AG08396 (cell line): ENCODE results near the gene RAX2.
"Not testable (repeated sequence)": the region's sequence is repeated elsewhere in the genome, so short reads cannot be mapped to it uniquely, and the experiment has no call there.

ENCODE experiments used
- DNase-seq: peaks from one replicate; pipeline ENCODE4 v3.0.0; 2012; ENCODE audit warnings: low spot score, mixed read lengths

RAX2 gene

DNA sequence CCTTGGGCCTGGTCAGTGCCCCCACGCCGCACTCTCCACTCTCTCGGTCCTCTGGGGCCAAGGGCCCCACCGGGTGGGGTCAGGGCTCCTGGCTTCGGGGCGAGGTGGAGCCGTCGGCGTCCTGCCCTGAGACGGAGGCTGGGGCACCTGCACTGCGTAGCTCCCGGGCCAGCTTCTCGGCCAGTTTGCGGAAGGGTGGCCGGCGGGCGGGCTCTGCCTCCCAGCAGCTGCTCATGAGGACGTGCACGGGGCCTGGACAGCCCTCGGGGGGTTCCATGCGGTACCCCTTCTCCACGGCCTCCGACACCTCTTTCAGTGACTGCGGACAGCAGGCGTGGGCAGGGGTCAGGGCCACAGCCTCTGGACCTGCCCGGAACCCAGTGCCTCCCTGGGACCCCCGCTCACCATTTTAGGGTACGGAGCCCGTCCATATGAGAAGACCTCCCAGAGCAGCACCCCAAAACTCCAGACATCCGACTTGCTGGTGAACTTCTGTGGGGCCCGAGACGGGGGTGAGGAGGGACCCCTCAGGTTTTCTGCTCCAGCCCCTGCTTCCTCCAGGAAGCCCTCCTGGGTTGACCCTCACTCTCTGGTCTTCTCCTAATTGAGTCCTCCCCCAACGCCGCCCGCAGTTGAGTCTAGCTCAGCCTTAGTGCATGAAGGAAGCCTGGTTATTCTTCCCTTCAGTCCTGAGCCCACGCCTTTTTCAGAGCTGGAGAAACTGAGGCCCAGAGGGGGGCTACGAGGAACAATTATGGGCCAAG is 6.3 kb upstream of the RAX2 start:
- no peak for DNase-seq

DNA sequence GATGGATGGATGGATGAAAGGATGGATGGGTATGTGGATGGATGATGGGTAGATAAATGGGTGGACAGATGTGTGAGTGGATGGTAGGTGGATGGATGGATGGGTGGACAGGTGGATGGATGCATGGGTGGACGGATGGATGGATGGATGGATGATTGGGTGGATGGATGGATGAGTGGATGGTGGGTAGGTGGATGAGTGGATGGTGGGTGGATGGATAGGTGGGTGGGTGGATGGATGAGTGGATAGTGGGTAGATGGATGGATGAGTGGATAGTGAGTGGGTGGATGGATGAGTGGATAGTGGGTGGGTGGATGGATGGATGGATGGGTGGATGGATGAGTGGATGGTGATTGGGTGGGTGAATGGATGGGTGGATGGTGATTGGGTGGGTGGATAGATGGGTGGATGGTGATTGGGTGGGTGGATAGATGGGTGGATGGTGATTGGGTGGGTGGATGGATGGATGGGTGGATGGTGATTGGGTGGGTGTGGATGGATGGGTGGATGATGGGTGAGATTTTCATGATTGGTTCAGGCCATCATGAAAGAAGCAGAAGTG is 4.5 kb upstream of the RAX2 start:
- no peak for DNase-seq

DNA sequence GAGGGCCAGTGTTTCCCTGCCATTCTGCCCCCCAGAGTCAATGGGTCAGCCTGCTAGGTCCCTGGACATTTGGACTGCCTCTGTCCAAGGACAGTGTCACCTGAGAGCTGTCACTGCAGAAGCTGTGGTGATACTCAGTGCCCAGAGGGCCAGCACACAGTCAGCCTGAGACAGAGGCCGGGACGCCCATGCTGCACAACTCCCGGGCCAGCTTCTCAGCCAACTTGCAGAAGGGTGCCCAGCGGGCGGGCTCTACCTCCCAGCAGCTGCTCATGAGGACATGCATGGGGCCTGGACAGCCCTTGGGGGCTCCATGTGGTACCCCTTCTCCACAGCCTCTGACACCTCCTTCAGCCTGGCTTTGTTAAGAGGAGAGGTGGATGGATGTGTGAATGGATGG is 3.8 kb upstream of the RAX2 start:
- no peak for DNase-seq

DNA sequence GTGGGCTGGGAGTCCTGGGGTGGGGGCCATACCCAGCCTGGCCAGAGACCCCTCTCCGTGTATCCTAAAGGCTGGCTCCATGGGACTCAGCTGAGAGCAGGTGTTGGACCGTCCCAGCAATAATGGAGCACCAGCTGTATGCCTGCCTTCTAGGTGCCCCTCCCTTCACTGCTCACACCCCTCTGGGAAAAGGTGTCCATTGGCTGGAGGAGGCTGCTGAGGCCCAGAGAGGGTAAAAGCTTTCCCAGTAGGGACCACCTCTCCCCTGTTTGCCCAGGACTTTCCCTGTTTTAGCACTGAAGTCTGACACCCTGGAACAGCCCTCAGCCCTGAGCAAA is 3.3 kb upstream of the RAX2 start:
- no peak for DNase-seq

DNA sequence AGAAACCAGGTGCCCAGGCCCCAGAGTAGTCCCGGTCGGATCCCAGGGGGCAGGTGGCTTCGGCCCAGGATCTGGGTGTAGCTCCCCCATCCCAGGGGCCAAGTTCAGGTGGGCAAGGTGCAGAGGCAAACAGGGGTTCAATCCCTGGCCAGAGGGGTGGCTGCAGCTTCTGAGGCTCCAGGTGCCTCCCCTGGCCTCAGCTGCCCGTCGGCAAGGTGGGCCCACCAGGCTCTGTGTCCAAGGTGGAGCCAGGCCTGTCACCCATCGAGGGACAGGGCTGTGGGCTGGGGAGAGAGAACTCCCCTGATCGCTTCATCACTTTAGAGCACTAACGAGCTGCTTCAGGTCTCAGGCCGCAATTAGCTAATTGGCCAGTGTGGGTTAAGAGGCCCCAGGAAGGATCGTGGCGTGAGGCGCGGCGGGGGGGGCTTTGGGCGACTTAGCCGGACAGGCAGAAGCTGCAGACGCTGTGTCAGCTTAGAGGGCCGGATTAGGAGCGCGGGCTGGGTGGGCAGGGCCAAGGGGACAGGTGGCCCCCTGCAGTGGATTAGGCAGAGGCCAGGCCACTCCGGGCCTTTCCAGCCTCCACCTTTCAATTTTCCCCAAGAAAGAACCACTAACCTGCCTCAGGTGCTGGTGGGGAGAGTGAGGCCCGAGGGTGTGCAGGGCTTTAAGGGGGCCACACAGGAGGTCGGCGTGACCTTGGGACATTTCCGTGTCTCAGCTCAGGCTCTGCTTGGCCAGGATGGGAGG is 2.8 kb upstream of the RAX2 start:
- no peak for DNase-seq

GRCh38 chr19:3773814-3774515 is 1.9 kb upstream of the RAX2 start:
- DNase-seq: no peak

DNA sequence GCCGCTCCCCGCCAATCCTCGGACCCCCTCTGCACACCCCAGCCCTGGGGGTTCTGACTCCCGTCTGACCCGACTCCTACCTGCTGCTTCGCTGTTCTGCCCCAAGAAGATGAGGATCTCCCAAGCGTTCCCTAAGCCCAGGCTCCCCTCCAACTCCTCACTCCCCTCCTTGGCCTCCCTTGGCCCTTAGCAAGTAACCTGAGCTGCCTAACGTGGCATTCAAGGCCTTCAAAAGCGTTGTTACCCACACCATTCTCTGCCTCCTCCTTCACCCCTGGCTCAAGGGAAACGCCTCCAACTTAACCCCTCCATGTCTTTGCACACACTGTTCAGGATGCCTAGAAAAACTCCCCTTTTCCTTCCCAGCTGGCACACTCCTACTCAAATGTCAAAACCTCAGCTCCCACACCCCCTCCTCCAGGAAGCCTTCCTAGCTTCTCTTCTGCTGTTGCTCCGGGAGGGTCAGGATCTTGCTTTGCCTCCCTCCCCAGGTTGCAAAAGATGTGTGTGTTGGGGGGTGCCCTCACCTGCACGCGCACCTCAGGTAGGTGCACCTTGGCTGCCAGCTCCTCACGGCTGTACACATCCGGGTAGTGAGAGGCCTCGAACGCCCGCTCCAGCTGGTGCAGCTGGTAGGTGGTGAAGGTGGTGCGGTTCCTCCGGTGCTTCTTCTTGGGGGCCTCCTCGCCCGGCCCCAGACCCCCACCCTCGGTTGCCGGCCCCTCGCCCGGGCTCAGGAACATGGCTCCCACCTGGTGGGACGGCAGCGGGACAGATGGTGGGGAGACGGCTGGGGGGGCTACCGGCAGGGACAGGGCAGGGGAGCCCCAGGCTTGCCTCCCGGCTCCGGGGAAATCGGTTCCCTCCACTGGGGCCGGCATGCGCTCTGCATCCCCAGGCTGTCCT is 775 bp downstream of the RAX2 start:
- DNase-seq: no peak

GRCh38 chr19:3770136-3770999 is 1.7 kb downstream of the RAX2 start:
- DNase-seq: no peak

DNA sequence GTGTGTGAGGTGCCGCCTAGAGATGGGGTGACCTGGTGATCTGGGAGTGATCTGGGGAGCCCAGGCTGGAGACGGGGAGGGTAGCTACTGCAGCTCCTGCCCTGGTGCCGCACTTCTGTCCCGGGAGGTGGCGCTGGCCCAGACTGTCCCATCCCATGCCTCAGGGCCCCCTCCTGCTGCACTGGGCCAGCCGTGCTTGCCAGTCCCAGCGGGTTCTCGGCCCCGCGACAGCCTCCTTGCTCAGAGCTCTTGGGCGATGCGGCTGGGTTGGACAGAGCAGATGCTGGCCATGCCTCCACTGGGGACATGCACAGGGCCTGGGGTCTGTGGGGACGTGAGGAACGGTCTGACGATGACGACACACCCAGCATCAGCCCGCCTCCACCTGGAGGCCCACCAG is 2.5 kb downstream of the RAX2 start:
- no peak for DNase-seq

DNA sequence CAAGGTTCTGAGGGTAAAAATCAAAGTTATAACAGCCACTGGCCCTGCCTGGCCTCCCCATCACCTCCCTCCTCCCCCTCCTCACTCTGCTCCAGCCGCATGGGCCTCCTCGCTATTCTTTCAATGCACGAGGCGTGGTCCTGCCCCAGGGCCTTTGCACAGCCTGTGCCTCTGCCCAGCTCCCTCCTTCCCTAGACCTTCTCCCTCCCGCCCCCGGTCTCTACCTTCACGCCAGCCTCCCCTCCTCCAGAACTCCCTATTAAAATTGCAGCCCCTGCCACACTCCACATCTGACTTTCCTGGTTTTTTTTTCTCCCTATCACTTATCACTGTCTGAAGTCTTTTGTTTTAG is 3.3 kb downstream of the RAX2 start:
- DNase-seq: no peak

DNA sequence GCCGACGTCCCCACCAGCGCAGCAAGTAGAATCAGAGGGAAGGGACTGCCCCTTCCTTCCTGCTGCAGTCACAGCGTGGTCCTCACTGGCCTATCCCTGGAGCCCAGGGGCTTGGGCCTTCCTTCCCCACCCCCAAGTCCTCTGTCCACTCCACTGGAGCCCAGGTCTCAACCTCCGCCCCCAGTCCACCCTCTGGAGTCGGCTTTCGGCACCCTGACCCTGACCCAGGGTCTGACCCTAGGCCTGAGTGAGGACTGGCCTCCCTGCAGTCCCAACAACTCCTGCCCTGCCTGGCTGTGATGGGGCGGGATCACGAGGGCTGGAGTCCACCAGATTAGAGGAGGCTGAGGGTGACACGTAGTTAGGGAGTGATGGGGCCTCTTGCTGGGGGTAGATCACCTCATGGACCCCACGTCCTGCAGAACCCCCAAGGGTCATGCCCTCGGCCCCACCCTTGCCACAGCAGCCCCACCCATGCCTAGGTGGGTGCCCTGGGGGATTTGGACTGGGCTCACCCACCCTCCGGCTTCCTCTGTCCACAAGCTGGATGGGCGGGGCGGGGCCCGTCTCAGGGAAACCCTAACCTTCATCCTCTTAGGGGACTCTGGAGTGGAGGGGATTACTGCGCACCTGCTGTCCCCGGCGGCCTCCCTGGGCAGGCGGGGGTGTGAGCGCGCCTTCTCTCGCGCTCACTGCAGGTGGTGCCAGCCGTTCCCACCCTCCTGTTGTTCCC is 3.8 kb downstream of the RAX2 start:
- no peak for DNase-seq

GRCh38 chr19:3767050-3767449 is 5.0 kb downstream of the RAX2 start:
- DNase-seq: no peak

DNA sequence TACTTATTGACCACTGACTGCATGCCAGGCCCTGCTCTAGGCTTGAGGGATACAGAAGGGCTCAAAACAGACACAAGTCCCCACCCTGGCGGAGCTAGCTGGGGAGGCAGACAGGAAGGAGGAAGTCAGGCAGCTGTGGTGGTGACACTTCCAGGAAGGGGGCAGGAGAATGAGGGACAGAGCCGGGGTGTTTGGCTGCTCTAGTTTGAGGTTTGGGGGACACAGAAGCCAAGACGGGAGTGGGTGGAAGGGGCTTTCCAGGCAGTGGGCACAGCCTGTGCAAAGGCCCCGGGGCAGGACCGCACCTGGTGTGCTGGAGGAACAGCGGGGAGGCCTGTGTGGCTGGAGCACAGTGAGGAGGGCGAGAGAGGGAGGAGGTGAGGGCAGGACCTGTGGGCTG is 5.5 kb downstream of the RAX2 start:
- DNase-seq: no peak

- not testable (repeated sequence) for DNase-seq
Observed at GRCh38 chr19:3765757-3766156, 6.3 kb downstream of the RAX2 start.

DNA sequence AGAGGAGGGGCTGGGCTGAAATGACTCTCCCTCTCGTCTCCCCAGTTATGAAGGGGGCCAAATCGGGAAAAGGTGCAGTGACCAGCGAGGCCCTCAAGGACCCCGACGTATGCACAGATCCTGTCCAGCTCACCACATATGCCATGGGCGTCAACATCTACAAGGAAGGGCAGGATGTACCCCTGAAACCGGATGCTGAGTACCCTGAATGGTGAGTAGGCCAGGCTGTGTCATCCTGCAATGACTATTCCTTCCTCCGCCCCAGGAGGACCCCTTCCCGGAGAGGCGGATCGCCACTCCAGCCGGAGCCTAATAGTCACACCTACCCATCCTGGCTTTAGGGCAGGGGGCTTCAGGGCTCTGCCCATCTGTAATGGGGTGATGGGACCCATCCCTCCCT is 6.9 kb downstream of the RAX2 start:
- DNase-seq: no peak

GRCh38 chr19:3762501-3763459 is 9.2 kb downstream of the RAX2 start, which contains the start of gene MRPL54:
TSS of gene MRPL54 (plus strand) at chr19:3762682. CDS start at chr19:3762701, 19 bp downstream.
- DNase-seq: peak; percentile 100

GRCh38 chr19:3762130-3762473 is 9.9 kb downstream of the RAX2 start:
- no peak for DNase-seq

DNA sequence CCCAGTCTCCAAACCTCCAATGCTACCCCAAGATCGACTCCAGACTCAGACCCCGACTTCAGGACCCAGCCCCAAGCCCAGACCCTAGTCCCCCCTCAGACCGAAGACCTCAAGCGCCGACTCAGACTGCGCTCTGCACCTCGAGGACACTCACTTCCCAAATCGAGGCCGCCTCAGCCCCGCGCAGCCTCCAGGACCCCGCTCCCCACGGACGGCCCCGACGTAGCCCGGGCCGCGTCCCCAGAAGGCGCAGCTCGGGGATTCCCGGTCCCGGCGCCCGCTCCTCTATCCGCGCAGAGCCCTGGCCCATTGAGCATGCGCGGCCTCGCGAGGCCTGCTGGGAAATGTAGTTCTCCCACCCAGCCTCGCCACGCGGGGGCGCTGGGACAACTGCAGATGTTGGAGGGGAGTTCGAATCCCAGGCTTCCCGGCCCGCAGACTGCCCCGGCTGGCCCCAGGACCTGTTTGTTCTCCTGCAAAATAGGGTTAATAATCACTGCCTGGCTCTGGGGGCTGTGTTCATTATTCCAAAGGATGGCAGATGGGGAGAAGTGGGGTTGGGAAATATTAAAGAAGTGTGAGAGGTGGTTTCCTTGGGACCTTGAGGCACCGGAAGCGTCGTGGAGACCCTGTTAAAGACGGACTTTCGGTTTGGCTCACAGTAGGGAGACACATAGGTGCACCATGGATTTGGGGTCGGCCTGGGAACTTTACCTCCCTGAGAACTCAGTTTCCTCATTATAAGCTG is 10.5 kb downstream of the RAX2 start, which contains the start of gene APBA3:
Gene APBA3 (minus strand): TSS at position 311 of the 748 bp plus-strand sequence. CDS start 1,428 bp downstream, outside the sequence.
- DNase-seq: peak; percentile 96
